Activated CD4-positive, alpha-beta T cell treated with anti-CD3 and anti-CD28 coated beads for 48 hours (primary cell): ENCODE data around the gene MECR.
"Not testable (repeated sequence)": the region's sequence is repeated elsewhere in the genome, so short reads cannot be mapped to it uniquely, and the experiment has no call there.

Experiments used
- DNase-seq: peaks from one replicate; pipeline ENCODE4 v3.0.0-alpha.2; 2020

The MECR gene

GRCh38 chr1:29164588-29164987 is 66.1 kb downstream of the MECR start:
- no peak for DNase-seq

- DNase-seq, result no peak
Measured at GRCh38 chr1:29162476-29163138, 68.1 kb downstream of the MECR start.

GRCh38 chr1:29162025-29162424 is 68.7 kb downstream of the MECR start:
- DNase-seq, result no peak

GRCh38 chr1:29159773-29160172 is 71.0 kb downstream of the MECR start:
- no peak for DNase-seq

GRCh38 chr1:29157269-29157601 is 73.5 kb downstream of the MECR start:
- no peak for DNase-seq

DNA sequence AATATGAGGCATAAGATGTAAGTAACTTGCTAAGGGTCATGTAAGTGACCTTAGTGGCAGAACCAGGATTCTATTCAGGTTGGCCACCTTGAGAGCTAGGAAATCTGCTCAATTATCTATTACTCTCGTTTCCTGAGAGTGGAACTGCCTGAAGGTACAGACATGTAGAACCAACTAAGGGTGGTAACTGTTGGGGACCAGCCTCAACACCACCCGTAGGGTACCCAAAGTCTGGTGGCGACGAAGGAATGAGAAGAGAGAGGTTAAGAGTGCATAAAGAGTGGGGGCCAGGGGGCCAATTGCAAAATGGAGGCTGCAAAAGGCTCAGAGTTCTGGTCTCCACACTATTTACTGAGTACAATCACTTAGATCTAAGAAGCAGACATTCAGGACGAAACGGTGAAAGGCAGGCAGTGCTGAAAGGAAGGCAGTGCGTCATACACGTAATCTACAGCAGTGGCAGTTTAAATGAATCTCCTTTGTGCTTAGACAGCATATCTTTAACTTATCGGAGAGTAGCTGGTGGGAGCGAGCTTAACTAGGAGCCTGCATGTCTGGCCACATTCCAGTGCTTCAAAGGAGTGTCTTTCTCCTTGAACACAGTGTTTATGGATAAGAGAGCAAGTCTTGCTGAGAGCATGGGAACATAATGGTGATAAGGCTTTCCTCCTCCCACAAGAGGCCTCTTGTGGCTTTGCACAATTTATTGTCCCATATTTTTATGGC is 74.0 kb downstream of the MECR start:
- DNase-seq, result no peak

DNA sequence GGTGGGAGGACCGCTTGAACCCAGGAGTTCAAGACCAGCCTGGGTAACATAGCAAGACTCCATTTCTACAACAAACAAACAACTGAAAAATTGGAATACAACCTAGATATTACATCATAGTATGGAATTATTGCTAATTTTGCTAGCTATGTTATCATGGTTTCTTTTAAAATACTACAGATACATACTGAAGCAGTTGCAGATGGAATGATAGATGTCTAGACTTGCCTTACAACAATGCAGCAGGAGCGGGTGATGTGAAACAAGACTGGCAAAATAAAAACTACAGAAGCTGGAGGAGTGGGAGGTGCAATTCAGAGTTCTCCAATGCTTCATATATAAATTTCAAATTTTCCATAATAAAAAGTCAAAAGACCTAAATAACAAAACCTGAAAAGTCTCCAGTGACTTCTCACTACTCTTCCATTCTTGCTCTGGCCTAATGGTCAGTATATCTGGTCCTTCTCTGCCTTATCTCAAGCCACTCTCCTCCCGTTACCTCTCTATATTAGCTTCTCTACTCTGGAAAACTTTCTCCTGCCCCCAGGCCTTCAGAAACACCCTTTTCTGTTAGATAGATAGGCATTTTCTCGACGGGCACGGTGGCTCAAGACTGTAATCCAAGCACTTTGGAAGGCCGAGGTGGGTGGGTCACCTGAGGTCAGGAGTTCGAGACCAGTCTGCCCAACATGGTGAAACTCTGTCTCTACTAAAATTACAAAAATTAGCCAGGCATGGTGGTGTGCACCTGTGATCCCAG is 78.5 kb downstream of the MECR start:
- DNase-seq, result no peak

DNA sequence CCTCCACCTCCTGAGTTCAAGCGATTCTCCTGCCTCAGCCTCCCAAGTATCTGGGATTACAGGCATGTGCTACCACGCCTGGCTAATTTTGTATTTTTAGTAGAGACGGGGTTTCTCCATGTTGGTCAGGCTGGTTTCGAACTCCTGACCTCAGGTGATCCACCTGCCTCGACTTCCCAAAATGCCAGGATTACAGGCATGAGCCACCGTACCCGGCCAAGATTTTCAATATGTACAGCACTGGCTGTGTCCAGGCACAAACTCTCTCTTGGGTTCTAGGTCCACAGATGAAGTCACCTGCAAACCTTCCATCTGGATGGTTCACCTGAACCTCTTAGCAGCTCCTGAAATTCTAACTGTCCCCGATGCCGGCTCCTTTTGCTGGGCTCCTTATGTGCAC is 80.4 kb downstream of the MECR start:
- not testable (repeated sequence) for DNase-seq

DNA sequence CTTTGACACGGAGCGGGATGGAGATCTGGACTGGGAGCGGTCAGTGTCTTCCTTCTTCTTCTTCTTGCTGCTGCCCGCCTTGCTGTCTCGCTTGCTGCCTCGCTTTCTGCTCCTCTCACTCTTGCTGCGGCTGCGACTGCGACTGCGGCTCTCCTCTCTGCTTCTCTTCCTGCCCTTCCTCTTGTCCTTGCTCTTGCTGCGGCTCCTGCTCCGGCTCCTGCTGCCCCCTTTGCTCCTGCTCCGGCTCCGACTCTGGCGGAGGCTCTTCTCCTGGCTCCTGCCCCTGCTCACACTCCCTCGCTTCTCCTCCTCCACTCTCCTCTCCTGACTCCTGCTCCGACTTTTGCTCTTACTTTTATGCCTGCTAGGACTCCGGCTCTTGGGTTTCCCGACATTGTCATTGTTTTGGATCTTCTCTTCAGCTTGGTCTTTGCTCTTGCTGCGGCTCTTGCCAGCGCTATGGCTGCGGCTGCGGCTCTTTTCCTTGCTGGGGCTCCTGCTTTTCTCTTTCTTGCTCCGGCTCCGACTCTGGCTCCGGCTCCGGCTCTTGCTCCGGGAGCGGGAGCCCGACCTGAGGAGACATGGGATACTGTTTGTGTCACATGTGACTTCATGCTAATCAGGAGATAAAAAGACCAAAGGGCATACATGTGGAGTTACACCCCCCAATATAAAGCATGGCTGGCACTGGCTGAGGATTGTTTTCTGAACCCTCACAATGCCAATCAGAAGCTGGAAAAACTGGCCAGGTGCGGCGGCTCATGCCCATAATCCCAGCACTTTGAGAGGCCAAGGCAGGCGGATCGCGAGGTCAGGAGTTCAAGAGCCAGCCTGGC is 81.9 kb downstream of the MECR start:
- DNase-seq, result no peak

- DNase-seq, result no peak
Measured at GRCh38 chr1:29145739-29146437, 84.8 kb downstream of the MECR start.

GRCh38 chr1:29144178-29144577 is 86.6 kb downstream of the MECR start:
- DNase-seq, result no peak

- DNase-seq, result no peak
Measured at GRCh38 chr1:29142714-29143113, 88.0 kb downstream of the MECR start.
